Upper lobe of left lung (tissue), 4 donors: ENCODE measurements around the gene OMA1.

Source experiments
- CTCF ChIP-seq, 6 experiments: fragments of 450-650 bp in 4 of 6; fragments of 200-600 bp in 2 of 6; sonication (generic) in 2 of 6; IDR thresholded peaks; one replicate each; pipeline ENCODE4 v1.5.1; 2016 to 2019; ENCODE audit warnings: antibody characterized with exemption in 6 of 6
- POLR2A ChIP-seq, 4 donors: fragments of 450-650 bp; IDR thresholded peaks; one replicate each; pipeline ENCODE4 v1.5.1; 2016 to 2017; ENCODE audit warnings: antibody characterized with exemption in 4 of 4, mild to moderate bottlenecking in 2 of 4

- TF ChIP-seq POLR2A (IDR thresholded peaks at IDR 0.05) (no peak), CTCF (IDR thresholded peaks at IDR 0.05) (no peak)
Measured at GRCh38 chr1:58496042-58496441, 50.5 kb downstream of the OMA1 start.
